Smooth muscle cell (in vitro differentiated cells): ENCODE data around the gene BEND7. TPM values are rescaled to one million over a fixed set of nuclear protein-coding genes. Genes with fewer than 3 reads are reported as not detected.

Experiments
- DNase-seq: peaks from one replicate; lab custom pipeline; 2025; ENCODE audit not compliant: unreplicated experiment; lab: John Stamatoyannopoulos, UW
- H2AFZ ChIP-seq: fragments of 200-600 bp; sonication (generic); 2 replicates; pipeline ENCODE4 v1.6.0; 2016; ENCODE audit warnings: antibody characterized with exemption, low read depth, mild to moderate bottlenecking
- H3F3A ChIP-seq: fragments of 200-600 bp; sonication (generic); 2 replicates; pipeline ENCODE4 v1.6.0; 2017; ENCODE audit warnings: antibody characterized with exemption, low read depth
- H3K27ac ChIP-seq: fragments of 200-600 bp; sonication (generic); 2 replicates; pipeline ENCODE4 v1.5.1; 2016; ENCODE audit warnings: low read depth, mild to moderate bottlenecking
- H3K27me3 ChIP-seq: fragments of 200-600 bp; sonication (generic); 2 replicates; pipeline ENCODE4 v1.6.1; 2016; ENCODE audit warnings: low read depth, mild to moderate bottlenecking
- H3K36me3 ChIP-seq: fragments of 200-600 bp; sonication (generic); 2 replicates; pipeline ENCODE4 v1.5.1; 2016; ENCODE audit warnings: low read depth
- H3K4me1 ChIP-seq: fragments of 200-600 bp; sonication (generic); 2 replicates; pipeline ENCODE4 v1.5.1; 2016; ENCODE audit warnings: low read depth
- H3K4me2 ChIP-seq: fragments of 200-600 bp; sonication (generic); 2 replicates; pipeline ENCODE4 v1.6.0; 2016; ENCODE audit warnings: mild to moderate bottlenecking
- H3K4me3 ChIP-seq: fragments of 200-600 bp; sonication (generic); 2 replicates; pipeline ENCODE4 v1.5.1; 2016; ENCODE audit warnings: mild to moderate bottlenecking
- H3K79me2 ChIP-seq: fragments of 200-600 bp; sonication (generic); 2 replicates; pipeline ENCODE4 v1.6.0; 2016; ENCODE audit warnings: low read depth, mild to moderate bottlenecking
- H3K9ac ChIP-seq: fragments of 200-600 bp; sonication (generic); 2 replicates; pipeline ENCODE4 v1.6.0; 2016; ENCODE audit warnings: low read depth
- H3K9me3 ChIP-seq: fragments of 200-600 bp; sonication (generic); replicated peaks from 2 replicates; pipeline ENCODE4 v1.5.1; 2016; ENCODE audit warnings: low read depth
- H4K20me1 ChIP-seq: fragments of 200-600 bp; sonication (generic); 2 replicates; pipeline ENCODE4 v1.6.0; 2016; ENCODE audit warnings: low read depth
- CTCF ChIP-seq: fragments of 200-600 bp; sonication (generic); IDR thresholded peaks from 2 replicates; pipeline ENCODE4 v1.5.1; 2017; ENCODE audit warnings: borderline replicate concordance, mild to moderate bottlenecking, antibody characterized with exemption; ENCODE audit not compliant: insufficient read depth, poor library complexity, severe bottlenecking
- WGBS: methylation state at CpG from one replicate; pipeline ENCODE4 v1.1.7; 2016; ENCODE audit warnings: low lambda C conversion rate; 5-methylcytosine and 5-hydroxymethylcytosine counted together
- polyA plus RNA-seq: library from polyadenylated mRNA; unstranded; fragments of >200 nt; fragmentation: Nextera tagmentation; extraction: Ambion mirVana; gene quantifications from 2 replicates; pipeline ENCODE4 v1.2.1, GENCODE V29; 2016
- total RNA-seq: library from RNA; depleted of rRNA; stranded (reverse); fragments of >200 nt; gene quantifications from 2 replicates; pipeline ENCODE4 v1.2.3, GENCODE V29; 2014

The BEND7 gene
- total and polyA plus RNA-seq, 2 experiments from 2014 or later = 1.7 to 5.8 TPM

DNA sequence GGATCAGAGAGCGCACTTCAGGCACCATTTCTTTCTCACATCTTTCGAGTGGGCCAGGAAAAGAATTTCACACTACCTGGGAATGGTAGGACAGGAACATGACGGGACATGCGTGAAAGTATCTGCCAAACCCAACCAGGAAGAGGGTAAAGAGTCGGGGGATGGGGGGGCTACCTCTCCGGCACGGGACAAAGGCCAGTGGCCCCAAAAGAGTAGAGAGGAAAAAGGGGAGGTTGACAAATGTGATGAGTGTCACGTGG is 830 bp upstream of the BEND7 start:
- Histone ChIP-seq H2AFZ (no peak overlapping the region), H4K20me1 (no peaks in the 10 kb centered on the region), H3K9me3 (no peaks in the 10 kb centered on the region), H3K79me2 (no peaks in the 10 kb centered on the region), H3K4me3 (no peak overlapping the region), H3F3A (no peaks in the 10 kb centered on the region), H3K4me2 (peak overlapping the region; percentile 85), H3K27me3 (peaks cover 14% of the 10 kb centered on the region), H3K4me1 (no peaks in the 10 kb centered on the region), H3K9ac (no peak overlapping the region), H3K27ac (no peak overlapping the region), H3K36me3 (no peaks in the 10 kb centered on the region)
- no peak for TF ChIP-seq CTCF
- no peak for DNase-seq
- WGBS = 76% methylated on average over 8 of the region's 8 CpGs

GRCh38 chr10:13528123-13528874 is 515 bp downstream of the BEND7 start:
- H3K4me1 ChIP-seq = no peaks in the 10 kb centered on the region
- H3K27me3 ChIP-seq = peaks cover 14% of the 10 kb centered on the region
- no peaks in the 10 kb centered on the region for H3K79me2 ChIP-seq
- no peaks in the 10 kb centered on the region for H3K36me3 ChIP-seq
- peak overlapping the region; percentile 25 for H3K27ac ChIP-seq
- H3F3A ChIP-seq = no peaks in the 10 kb centered on the region
- whole genome bisulfite sequencing = under 1% methylated on average over 27 of the region's 104 CpGs
- peak overlapping the region; percentile 35 for H2AFZ ChIP-seq
- no peaks in the 10 kb centered on the region for H3K9me3 ChIP-seq
- no peaks in the 10 kb centered on the region for H4K20me1 ChIP-seq
- H3K4me2 ChIP-seq = peak overlapping the region; percentile 92
- DNase-seq = no peak
- peak overlapping the region; percentile 46 for H3K4me3 ChIP-seq
- no peak for TF ChIP-seq CTCF
- peak overlapping the region; percentile 6 for H3K9ac ChIP-seq

DNA sequence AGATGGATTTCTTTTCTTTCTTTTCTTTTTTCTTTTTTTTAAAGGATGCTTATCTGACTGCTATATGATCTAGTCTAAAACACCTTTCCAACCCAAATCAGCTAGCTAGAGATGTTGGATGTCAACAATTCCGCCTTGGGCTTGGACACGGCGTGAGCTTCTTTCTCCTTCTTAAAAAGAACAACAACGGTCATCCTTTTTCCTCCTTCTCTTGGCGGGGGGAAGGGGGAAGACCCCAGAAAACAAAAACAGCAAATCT is 1.0 kb downstream of the BEND7 start:
- no peaks in the 10 kb centered on the region for H3K9me3 ChIP-seq
- no peak for DNase-seq
- TF ChIP-seq CTCF = no peak
- no peaks in the 10 kb centered on the region for H3K4me1 ChIP-seq
- H3K27ac ChIP-seq = peak overlapping the region; percentile 25
- H3F3A ChIP-seq = no peaks in the 10 kb centered on the region
- H2AFZ ChIP-seq = peak overlapping the region; percentile 35
- peak overlapping the region; percentile 92 for H3K4me2 ChIP-seq
- WGBS = 5% methylated on average over 5 of the region's 5 CpGs
- H4K20me1 ChIP-seq = no peaks in the 10 kb centered on the region
- H3K9ac ChIP-seq = peak overlapping the region; percentile 6
- no peaks in the 10 kb centered on the region for H3K36me3 ChIP-seq
- no peaks in the 10 kb centered on the region for H3K79me2 ChIP-seq
- peaks cover 14% of the 10 kb centered on the region for H3K27me3 ChIP-seq
- H3K4me3 ChIP-seq = peak overlapping the region; percentile 46
